ENCODE data around the gene ERGIC1.

ERGIC1 gene

GRCh38 chr5:172790496-172790889 is 43.6 kb upstream of the ERGIC1 start:
- DNase-seq (ENCODE audit: extremely low read depth, low read depth): no peak
- H3K4me3 ChIP-seq (replicated peaks; ENCODE audit: low read depth, low read length): no peak overlapping the region
- no peak for TF ChIP-seq CTCF (IDR thresholded peaks at IDR 0.05; ENCODE audit: low read depth, low read length, missing control alignments)

GRCh38 chr5:172791286-172791685 is 42.8 kb upstream of the ERGIC1 start:
- DNase-seq (ENCODE audit: extremely low read depth, low read depth): no peak
- no peak overlapping the region for H3K4me3 ChIP-seq (replicated peaks; ENCODE audit: low read depth, low read length)
- no peak for TF ChIP-seq CTCF (IDR thresholded peaks at IDR 0.05; ENCODE audit: low read depth, low read length, missing control alignments)

- no peak for DNase-seq (ENCODE audit: extremely low read depth, low read depth)
- no peak for TF ChIP-seq CTCF (IDR thresholded peaks at IDR 0.05; ENCODE audit: low read depth, low read length, missing control alignments)
- no peak overlapping the region for H3K4me3 ChIP-seq (replicated peaks; ENCODE audit: low read depth, low read length)
Observed at GRCh38 chr5:172791726-172792445, 42.2 kb upstream of the ERGIC1 start.

- DNase-seq (ENCODE audit: extremely low read depth, low read depth): no peak
- H3K4me3 ChIP-seq (replicated peaks; ENCODE audit: low read depth, low read length): no peak overlapping the region
- TF ChIP-seq CTCF (IDR thresholded peaks at IDR 0.05; ENCODE audit: low read depth, low read length, missing control alignments): no peak
Observed at GRCh38 chr5:172792701-172793570, 41.1 kb upstream of the ERGIC1 start.

GRCh38 chr5:172793577-172794488 is 40.2 kb upstream of the ERGIC1 start:
- no peak overlapping the region for H3K4me3 ChIP-seq (replicated peaks; ENCODE audit: low read depth, low read length)
- DNase-seq (ENCODE audit: extremely low read depth, low read depth): no peak

More at GRCh38 chr5:172793577-172794488, 40.2 kb upstream of the ERGIC1 start:
- no peak for TF ChIP-seq CTCF (IDR thresholded peaks at IDR 0.05; ENCODE audit: low read depth, low read length, missing control alignments)
